Left cardiac atrium (tissue), 4 donors: ENCODE data around the gene CDS2. TPM values are rescaled to one million over a fixed set of nuclear protein-coding genes. Genes with fewer than 3 reads are reported as not detected.

Experiments
- ATAC-seq, 2 donors: fragments of 200-7000 bp; cut with Tn5 transposase; one replicate each; pipeline ENCODE4 v1.9.1; 2020; ENCODE audit warnings: mild to moderate bottlenecking in 2 of 2, moderate library complexity in 2 of 2
- DNase-seq: peaks from one replicate; pipeline ENCODE4 v3.0.0-alpha.2; 2020
- intact Hi-C, 2 donors: fragments of 100-400 bp; cut with DNase I; formaldehyde crosslinking; loops; one replicate each; pipeline versions ENCODE4 v1.14.1 to v1.15.1; 2022 to 2023
- total RNA-seq, 2 donors: library from RNA; stranded (reverse); fragmentation: NEBNext Ultra II Directional; extraction: Animal tissue kit (Norgen Biotek cat#: 25700); gene quantifications; one replicate each; pipeline ENCODE4 v1.2.1, GENCODE V29; 2021
- donor health status: DM: no; HTN: yes; CAD: no.
- donor health status: DM: no; HTN: yes; CAD: no; lungs with severe emphysema.
- donor health status: DM: yes; HTN: yes; CAD: no.
- donor health status: Dilated cardiomyopathy.

Gene CDS2
- total RNA-seq, 2 donors from 2014 or later = 57.7 to 77.7 TPM

DNA sequence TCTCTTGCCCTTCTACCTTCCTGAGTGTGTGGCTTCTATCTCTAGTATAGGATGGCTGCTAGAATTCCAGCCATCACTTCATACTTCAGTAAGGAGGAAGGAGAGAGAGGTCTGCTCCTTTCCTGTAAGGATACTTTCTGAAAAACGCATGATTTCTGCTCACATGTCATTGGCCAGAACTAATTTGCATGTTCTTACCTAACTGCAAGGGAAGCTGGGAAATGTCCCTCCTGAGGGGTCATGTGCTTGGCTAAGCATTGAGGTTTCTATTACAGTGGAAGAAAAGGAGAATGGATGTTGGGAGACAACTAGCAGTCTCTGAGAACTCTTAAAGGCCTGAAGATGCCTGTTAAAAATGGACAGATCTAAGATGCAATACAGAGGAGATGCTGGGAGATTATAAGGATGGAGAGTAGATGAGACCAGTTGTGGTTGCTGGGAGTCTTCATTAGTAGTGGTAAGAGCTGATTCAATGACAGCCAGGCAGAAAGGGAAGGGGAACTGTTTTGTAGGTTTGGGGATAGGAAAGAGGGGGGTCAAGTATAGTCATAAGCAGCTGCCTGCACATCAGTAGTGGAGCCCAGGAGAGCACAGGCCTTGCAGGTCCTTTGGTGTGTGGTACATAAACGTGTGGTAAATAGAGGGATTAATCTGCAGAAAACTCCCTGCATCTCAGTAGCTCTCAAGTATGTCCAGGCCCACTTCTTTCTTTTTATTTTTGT is 20.2 kb downstream of the CDS2 start:
- ATAC-seq (no peak), DNase-seq (no peak)
- intact Hi-C loops = no loop called here

DNA sequence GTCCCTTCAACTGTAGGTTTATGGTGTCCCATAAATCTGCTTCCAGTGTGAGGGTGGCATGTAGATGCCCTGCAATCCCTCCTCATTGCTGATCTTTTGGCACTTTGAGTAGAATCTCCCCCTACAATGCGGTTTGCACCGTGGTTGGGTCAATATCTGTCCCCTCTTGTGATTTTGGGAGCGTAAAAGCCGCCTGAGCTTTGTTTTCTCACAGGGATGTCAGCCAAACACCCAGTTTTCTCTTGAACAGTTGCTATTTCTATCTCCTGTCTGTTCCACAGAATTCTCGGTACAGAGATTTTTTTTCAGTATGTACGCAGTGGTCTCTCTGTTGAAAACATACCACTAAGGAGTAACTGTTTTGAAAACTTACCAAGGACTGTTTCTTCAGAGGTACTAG is 21.8 kb downstream of the CDS2 start:
- DNase-seq (no peak), ATAC-seq (peak in 1 of 2 donors; percentile 15)
- intact Hi-C loops = no loop called here

DNA sequence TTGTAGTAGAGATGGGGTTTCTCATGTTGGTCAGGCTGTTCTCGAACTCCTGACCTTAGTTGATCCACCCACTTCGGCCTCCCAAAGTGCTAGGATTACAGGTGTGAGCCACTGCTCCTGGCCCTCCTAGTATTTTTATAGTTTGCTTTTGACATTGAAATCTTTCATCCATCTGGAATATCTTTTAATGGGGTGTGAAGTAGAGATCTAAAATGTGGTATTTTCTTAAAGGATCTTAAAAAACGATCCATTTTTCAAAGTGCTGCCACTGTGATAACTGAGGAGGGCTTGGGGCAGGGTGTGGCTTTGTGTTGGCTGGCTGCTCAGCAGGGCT is 23.1 kb downstream of the CDS2 start:
- DNase-seq (no peak), ATAC-seq (no peak)
- intact Hi-C loops = no loop called here

DNA sequence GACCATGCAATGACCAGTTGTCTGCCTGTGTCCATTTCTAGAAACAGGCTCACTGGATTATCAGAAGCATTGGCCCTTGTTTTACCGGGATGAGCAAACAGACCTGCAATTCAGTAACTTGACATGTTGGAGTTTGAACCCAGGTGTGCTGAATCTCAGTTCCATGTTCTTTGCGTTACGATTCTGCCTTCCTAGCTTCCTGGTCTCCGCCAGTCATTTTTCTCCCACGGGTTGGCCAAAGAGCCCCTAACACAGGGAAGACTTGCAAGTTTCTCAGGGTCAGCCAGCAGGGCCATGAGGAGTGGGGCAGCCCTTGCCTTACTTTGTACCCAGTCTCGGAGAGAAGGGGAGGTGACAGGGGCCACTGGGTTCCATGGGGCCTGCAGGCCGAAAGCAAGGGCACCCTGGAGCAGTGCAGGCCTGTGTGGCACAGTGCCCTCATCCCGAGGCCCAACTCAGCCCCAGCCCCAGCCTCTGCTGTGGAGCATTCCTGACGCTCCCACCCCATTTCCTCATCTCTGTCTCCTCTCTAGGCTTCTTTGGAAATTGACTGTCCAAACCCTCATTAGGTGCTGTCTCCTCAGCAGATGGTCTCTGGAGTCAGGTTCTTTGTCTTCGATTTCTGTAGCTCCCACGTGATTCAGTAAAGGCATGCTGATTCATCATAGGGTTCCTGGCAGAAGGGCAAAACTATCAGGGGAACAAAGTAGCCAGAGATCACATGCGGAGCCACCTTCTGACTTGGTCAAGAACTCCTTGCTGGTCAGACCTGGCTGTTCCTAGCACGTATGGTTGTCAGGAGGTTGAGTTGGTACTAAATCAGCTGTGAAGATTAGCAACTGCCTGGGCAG is 23.6 kb downstream of the CDS2 start:
- intact Hi-C loops = no loop called here
- no peak for DNase-seq
- peak in 1 of 2 donors; percentile 47 for ATAC-seq

DNA sequence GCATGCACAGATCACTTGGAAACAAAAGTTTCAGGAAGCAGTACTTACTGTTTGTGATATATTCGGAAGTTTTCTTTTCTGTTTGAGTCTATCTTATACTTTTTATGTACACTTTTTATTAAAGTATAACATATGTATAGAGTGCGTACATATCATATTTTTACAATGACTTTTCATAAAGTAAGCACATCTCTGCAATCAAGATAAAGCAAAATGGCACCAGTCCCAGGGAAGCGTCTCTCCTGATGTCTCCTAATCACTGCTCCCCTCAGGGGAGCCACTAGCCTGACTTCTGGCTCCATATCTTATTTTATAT is 26.3 kb downstream of the CDS2 start:
- ATAC-seq (no peak), DNase-seq (no peak)
- intact Hi-C loops = no loop called here

DNA sequence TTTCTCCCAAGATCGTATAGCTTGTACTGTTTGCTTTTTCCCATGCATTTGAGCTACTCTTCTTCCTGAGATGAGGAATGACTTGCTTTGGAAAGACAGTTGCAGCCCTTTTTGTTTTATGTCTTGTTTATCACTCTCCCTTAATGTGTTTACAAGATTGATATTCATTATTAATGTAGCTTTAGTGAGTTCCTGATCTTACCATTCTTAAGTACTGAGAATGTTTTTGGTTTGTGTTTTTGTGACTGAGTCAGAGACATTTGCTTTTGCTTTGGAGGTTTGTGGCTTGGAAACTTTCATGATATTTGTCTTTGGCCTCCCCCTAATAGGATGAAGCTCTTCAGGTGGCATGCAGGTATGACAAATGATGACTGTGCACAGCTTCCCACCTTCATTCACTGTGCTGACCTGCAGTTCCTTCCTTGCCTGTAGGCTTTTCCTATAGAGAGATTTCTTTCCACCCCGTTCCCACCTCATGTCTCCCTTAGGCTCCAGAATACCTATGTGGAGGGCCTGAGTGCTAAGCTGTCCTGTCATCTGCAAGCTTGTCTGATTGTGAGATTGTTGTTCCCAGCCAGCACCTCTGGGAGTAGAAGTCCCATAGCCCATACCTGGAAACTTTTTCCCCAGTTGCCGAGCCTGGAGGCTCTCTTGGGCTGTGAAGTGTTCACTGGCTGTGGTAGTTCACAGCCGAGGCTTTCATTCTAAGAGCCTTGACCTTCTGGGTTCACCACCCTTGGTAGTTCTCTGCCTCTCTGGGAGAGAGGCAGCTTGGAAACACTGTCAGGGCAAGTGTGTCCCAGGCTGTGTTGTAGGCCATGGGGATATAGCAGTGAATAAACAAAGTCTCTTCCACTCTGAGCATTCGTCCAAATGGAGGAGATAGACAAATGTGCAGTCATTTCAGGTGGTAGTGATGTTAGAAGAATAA is 27.1 kb downstream of the CDS2 start:
- ATAC-seq = no peak
- no peak for DNase-seq
- intact Hi-C loops = no loop called here

DNA sequence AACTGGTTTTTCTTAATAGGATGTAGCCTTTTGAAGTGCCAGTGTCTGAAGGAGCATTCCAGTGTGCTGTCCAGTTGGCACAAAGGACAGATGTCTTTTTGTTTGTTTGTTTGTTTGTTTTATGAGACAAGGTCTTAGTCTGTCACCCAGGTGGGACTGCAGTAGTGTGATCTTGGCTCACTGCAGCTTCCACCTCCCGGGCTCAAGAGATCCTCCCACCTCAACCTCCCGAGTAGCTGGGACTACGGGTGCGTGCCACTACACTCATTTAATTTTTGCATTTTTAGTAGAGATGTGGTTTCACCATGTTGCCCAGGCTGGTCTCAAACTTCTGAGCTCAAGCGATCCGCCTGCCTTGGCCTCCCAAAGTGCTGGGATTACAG is 27.7 kb downstream of the CDS2 start:
- no peak for DNase-seq
- no peak for ATAC-seq
- intact Hi-C loops = no loop called here

DNA sequence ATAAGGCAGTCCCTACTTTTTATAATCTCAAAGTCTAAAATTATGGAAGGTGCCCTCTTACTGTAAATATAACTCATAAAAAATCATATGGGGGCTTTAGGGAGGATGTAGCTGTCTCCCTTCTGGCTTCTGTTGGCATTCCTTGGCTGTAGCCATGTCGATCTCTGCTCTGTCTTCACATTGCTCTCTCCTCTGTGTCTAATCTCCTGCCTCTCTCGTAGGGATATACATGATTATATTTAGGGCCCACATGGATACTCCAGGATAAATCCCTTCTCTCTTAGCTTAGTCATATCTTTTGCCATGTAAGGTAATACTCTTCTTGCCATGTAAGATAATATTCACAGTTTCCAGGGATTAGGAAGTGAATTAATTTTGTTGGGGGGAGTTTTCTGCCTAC is 28.6 kb downstream of the CDS2 start:
- intact Hi-C loops = no loop called here
- DNase-seq = no peak
- peak in 1 of 2 donors; percentile 15 for ATAC-seq

DNA sequence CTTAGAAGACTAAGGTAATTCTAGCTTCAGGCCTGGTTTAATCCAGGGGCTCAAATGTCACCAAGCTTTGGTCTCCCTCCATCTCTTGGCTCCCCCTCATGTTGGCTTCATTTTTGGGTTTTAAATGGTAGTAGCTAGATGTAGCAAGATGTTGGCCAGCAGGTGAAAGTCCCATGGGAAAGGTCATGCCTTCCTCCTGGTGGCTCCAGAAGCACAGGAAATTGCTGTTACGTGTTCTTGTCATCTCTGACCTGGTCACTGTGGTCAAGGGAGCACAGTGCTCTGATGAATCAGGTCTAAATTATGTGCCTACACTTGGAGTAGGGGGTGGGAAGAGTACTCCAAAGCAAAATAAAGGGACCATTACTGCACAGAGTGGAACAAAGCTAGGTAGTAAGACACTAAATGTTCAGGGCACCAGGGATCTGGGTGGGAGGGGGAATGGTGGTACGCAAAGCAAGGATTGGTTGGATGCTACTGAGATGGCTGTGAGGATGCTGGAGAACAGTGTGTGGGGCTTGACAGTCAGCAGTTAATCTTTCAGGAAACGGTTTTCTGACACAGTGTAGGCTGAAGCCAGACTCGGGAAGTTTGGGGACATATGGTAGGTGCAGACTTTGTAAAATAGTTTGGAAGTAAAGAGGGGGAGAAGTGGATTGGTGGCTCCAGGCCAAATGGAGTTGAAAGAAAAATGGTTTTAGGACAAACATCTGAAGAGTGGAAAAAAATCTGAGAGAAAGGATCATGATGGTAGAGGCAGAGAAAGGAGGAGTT is 30.1 kb downstream of the CDS2 start:
- intact Hi-C loops = no loop called here
- peak in 1 of 2 donors; percentile 39 for ATAC-seq
- no peak for DNase-seq

DNA sequence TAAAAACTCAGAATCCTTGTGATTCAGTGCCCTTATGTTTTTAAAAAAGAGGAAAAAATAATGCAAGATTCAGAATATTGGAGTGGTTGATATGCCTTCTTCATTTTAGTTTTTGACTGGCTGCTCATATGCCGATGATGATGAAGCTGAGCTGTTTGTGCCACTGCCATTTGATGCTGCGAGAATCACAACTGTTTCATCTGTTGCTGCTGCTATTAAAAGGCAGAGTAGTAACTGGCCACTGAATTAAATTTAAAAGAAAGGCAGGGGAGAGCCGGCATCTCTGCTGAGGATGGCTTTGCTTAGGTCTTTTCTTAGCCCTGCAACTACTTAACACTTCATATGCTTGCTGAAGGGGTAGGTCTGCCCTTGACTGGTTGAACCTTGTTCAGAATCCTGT is 33.1 kb downstream of the CDS2 start:
- intact Hi-C loops = no loop called here
- no peak for DNase-seq
- no peak for ATAC-seq

DNA sequence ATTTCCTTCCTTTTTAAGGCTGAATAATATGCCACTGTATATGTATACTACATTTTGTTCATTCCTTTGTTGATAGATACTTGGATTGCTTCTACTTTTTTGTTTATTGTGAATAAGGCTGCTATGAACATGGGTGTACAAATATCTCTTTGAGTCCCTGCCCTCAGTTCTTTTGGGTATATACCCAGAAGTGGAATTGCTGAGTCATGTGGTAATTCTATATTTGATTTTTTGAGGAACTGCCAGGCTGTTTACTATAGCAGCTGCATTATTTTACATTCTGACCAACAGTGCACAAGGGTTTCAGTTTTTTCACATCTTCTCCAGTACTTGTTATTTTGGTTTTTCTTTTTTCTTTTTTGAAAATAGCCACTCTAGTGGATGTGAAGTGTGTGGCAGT is 34.1 kb downstream of the CDS2 start:
- DNase-seq = no peak
- intact Hi-C loops = no loop called here
- ATAC-seq = no peak

DNA sequence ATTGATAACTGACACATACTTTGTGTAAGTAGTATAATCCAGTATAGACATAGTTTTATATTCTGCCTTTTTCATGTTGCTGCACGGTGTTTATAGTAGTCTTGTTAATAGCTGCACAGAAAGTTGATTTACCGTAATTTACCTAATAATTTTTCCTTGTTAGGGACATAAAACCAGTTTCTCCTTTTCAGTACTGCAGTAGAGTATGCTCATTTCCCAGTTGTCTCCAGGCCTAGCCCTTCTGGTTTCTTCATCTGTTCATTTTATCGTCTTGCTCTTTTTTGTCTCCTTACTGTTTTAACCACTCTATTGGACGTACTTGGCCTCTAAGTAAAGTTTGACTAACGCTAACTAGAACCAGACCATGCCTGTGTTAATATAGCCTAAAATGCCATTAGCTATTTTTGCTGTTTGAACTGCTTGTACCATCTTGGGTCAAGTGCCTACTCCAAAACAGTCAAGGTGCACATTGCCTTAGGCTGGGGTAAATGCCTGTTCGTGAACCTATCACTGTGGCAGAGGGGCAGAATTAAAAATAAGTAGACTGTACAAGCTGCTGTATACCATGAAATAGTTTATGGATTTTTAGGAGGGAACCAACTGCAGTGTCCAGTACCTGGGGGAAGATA is 34.8 kb downstream of the CDS2 start:
- no peak for ATAC-seq
- DNase-seq = no peak
- intact Hi-C loops = no loop called here

DNA sequence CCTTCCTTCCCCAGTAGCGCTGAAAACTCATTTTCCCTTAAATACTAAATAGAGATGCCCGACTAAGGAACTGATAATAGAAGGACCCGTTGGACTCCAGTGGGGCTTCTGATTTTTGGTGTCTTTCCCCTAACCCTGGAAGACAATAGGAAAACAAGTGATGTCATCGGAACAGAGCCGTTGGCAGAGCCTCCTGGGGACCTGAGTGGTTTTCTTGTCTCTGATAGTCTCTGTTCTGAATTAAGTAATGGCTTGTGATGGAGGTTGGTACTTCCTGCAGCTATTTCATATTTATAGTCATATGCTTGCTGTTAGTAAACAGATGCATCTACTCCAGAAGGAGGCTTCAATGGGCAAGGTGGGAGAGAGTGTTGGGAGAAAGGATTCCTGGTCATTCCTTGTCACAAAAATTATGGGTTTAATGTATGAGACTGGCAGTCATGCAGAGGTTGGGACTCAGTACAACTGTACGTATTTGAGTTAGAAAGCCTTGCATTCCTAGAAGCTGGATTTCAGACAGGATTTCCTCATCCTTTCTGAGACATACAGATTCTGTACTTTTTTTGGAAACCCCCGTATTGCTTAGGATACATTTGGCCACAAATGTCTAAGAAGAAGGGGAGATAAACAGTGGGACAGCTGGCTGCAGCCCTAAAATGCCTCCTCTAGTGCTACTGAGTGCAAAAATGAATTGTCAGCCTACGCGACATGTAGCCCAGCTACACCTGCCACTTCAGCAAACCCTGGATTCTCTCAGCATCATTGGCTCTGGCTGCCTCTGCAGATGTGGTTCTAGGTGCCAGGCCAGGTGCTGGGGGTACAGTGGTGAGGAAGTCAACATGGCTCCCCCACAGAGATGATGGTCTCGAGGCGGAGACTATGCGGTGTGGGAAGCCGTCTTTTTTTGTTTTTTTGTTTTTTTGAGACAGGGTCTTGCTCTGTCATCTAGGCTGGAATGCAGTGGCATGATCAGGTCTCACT is 38.1 kb downstream of the CDS2 start:
- DNase-seq = no peak

DNA sequence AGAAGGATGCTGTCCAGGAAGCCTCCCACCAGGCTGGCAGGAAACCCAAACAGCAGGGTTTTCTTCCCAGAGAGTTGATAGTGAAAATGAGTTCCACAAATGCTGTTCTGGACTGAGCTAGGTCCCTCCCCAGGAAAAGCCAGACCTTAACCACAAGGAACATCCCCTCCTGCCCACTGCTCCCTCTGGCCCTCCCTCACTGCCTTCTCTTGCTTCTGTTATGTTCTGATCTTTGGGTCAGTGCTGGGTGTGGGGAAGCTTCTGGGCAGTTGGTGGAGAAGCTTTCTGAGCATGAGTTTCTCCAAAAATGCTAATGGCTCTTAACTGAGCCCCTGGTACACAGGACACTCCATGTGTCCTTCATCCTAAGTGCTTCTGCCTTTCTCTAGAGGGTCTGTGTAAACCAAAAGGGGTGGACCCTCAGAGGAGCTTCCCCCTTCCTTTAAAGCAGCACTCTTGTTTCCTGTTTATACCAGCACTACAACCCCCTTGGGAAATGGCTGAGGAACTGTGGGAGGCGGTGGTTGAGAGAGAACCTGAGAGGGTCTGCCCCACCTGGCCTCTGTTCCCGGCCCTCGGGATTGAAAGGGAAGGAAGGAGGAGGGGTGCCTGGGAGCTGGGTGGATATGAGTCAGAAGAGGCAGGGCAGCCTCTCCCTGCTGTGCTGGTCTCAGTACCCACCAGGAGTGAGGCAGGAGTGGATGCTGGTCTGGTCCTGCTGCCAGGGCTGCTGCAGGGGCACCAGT is 42.0 kb downstream of the CDS2 start:
- ATAC-seq (peak; percentile 32 to 75), DNase-seq (peak; percentile 38)
- intact Hi-C loops = no loop called here

More for the DNA sequence above, 38.1 kb downstream of the CDS2 start:
- no peak for ATAC-seq
- intact Hi-C loops = no loop called here

DNA sequence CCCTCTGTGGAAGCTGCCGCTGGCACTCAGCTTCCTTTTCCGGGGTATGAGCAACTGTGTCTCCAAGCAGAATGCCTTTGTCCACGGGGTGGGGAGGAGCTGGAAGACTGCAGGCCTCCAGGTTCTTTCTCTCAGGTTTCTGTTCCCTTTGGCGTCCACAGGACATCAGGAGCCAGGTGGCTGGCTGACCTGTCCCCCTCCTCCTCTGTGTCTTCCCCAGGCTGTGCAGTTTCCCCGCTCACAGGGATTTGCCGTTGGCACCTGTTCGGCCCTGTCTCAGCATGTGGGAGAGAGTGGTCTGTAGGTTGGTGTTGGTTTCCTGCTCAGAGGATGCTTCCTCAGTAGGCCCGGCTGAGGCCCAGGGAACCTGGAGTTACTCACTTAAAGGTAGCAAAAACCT is 43.5 kb downstream of the CDS2 start:
- ATAC-seq (no peak), DNase-seq (no peak)
- intact Hi-C loops = no loop called here

DNA sequence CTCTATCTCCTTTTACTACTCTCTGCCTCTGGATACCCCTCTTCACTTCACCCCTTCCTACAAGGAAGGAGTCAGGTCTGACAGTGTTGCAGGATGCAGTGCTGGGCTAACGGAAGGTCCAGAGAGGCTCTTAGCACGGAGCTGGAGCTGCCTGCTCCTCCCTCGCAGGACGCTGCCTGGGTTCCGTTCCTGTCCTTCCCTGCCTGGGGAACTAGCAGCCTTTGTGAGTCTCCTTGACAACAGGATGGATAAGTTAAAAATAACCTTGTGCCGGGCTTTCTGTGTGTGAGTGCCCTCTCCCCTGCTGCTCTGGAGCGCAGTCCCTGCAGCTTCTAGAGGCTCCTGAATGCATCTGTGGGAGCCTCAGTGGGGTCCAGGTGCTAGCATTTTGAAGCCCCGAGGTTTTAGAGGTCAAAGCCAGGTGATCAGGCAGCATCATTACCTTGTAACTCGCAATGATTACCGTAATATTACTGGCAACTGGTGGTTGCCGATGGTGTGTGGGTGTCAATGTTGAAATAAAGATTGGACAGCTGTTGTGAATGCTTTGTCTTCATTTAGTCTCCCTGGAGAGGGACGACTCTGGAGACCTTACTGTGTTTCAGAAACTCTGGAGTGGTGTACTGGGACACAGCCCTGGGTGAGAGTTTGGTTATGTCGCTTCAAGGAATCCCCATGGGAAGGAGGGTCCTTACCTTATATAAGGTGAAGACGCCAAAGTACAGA is 44.4 kb downstream of the CDS2 start:
- intact Hi-C loops = no loop called here
- DNase-seq = peak; percentile 48
- peak; percentile 65 to 79 for ATAC-seq
